ENCODE results near the gene DENND4B. TPM values are rescaled to one million over a fixed set of nuclear protein-coding genes. Genes with fewer than 3 reads are reported as not detected.

The DENND4B gene
- total and polyA plus RNA-seq, 9 of the 15 experiments (the other 6 are each of a cell fraction or from before 2014, with no cell fraction given), result 9.5 to 80.5 (median 23.1) TPM

DNA sequence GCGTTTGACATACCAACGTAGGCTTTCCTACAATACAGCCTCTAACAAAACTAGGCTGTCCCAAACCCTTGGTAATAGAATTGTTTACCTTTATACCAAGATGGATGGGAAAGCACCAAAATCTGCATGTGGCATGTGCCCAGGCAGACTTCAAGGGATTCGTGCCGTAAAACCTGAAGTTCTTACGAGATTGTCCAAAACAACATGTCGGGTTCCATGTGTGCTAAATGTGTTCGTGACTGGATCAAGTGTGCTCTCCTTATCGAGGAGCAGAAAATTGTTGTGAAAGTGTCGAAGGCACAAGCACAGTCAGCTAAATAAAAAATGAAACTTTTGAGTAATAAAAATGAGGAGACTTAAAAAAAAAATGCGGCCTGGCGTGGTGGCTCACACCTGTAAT, 49.1 kb upstream of the DENND4B start:
- DNase-seq (ENCODE audit: extremely low read depth in 1 of 4, low spot score in 3 of 4) (no peak), FAIRE-seq (no peak), ATAC-seq (no peak)
- H3K9ac ChIP-seq (ENCODE audit: insufficient read depth in 1 of 2, low read depth in 2 of 2, low read length in 2 of 2), result no peak overlapping the region
- in situ Hi-C loops (cut with MboI) (no loop called here), intact Hi-C loops (cut with micrococcal nuclease) (no loop called here)
- TF ChIP-seq CTCF (IDR thresholded peaks at IDR 0.05 in 2 of 3, conservative IDR thresholded peaks at IDR 0.05 in 1 of 3; ENCODE audit: insufficient read depth in 2 of 3, low read depth in 1 of 3, low read length in 3 of 3) (no peak), PHF20 (IDR thresholded peaks at IDR 0.05; ENCODE audit: partially characterized antibody) (no peak), POLR2AphosphoS2 (IDR thresholded peaks at IDR 0.05; ENCODE audit: low read length) (no peak), ZNF253 (CRISPR knock-in tag; conservative IDR thresholded peaks at IDR 0.05) (no peak)
- no peak overlapping the region for H3K27ac ChIP-seq (ENCODE audit: extremely low read depth, low read depth, low read length)
- no peak overlapping the region for H2AFZ ChIP-seq (ENCODE audit: low read depth, low read length)
- no peaks in the 10 kb centered on the region for H3K9me1 ChIP-seq (ENCODE audit: control insufficient read depth, insufficient read depth, low read length)
- no peaks in the 10 kb centered on the region; the same call in 1 of the 2 replicates for H4K20me1 ChIP-seq (replicated peaks; ENCODE audit: control insufficient read depth, insufficient read depth, low read length)
- no peaks in the 10 kb centered on the region for H3K9me3 ChIP-seq (replicated peaks; ENCODE audit: control insufficient read depth, insufficient read depth, low read depth, low read length)
- no TSS peak for BruUV-seq (replicated peaks)
- peaks cover 25% of the 10 kb centered on the region for H3K79me2 ChIP-seq (ENCODE audit: control insufficient read depth, insufficient read depth, low read length)
- peaks cover 43% of the 10 kb centered on the region for H3K36me3 ChIP-seq (ENCODE audit: control insufficient read depth, insufficient read depth, low read length)
- CTCF ChIA-PET (ENCODE audit: low intra/inter-chr PET ratio), result no interaction called here
- H3K4me3 ChIP-seq, result no peak overlapping the region
- WGBS (ENCODE audit: insufficient coverage, low coverage, missing lambda C conversion rate), result 92% methylated on average over 11 of the region's 11 CpGs
- peaks cover 4 to 11% of the 10 kb centered on the region in 2 experiments; a peak in 2 of 5 replicates for H3K4me1 ChIP-seq (replicated peaks in 1 of 2; ENCODE audit: control insufficient read depth in 2 of 2, insufficient read depth in 2 of 2, low read length in 2 of 2)
- H3K4me2 ChIP-seq (ENCODE audit: insufficient read depth, low read length), result no peak overlapping the region
- POLR2A ChIA-PET, result interaction anchor here (0.5 to 1.1 kb wide), 3 partner anchors 18 to 63 kb away, joined by 3 to 5 read pairs (median 3); partner anchors contain the start of gene JTB
- no peaks in the 10 kb centered on the region for H3K27me3 ChIP-seq (ENCODE audit: control insufficient read depth in 2 of 2, insufficient read depth in 2 of 2, low read length in 2 of 2)

Measured in K562 (cell line).